Measurements from ENCODE around the gene SAP30.

SAP30 gene

DNA sequence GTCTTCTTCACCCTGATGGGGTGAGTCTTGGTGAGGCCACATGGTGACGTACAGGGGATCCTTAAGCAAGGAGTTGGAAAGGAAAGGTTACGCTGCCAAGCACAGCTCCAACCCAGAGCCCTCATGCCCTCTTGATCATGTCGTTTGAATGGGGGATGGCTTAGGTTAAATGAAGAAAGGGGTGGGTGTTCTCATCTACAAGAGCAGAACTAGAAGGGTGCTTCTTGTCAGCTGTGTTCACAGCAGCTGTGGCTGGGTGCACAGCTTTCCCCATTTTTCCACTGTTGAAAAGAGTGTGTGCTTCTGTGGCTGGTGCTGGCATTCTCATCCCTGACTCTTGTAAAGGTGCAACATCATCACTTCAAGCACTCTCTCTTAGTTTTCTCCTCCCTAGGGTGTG is 43.7 kb downstream of the SAP30 start:
- DNase-seq (ENCODE audit: extremely low read depth in 1 of 2, low read depth in 1 of 2) = no peak

GRCh38 chr4:173415092-173415491 is 44.3 kb downstream of the SAP30 start:
- DNase-seq (ENCODE audit: extremely low read depth in 1 of 2, low read depth in 1 of 2) = no peak

- DNase-seq (ENCODE audit: extremely low read depth in 1 of 2, low read depth in 1 of 2) = no peak
Measured at GRCh38 chr4:173415885-173416653, 45.3 kb downstream of the SAP30 start.

DNA sequence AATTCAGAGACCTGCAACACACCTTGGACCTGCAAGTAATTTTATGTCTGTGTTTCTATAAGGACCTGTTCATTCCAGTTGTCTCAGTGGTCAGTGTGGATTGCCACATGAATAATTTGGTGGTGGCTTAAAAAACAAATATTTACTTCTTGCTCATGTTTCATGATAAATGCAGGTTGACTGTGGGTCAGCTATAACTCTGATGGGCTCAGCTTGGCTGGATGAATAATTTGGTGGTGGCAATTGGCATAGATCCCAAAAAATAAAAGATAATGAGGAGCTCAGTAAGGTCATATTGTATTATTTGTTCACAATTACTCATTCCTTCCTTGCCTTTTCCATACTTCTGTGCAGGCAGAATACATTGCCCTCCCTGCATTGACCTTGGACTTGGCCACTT is 47.1 kb downstream of the SAP30 start:
- DNase-seq (ENCODE audit: extremely low read depth in 1 of 2, low read depth in 1 of 2) = no peak

- DNase-seq (ENCODE audit: extremely low read depth in 1 of 2, low read depth in 1 of 2) = no peak
Measured at GRCh38 chr4:173418639-173419038, 47.9 kb downstream of the SAP30 start.

DNA sequence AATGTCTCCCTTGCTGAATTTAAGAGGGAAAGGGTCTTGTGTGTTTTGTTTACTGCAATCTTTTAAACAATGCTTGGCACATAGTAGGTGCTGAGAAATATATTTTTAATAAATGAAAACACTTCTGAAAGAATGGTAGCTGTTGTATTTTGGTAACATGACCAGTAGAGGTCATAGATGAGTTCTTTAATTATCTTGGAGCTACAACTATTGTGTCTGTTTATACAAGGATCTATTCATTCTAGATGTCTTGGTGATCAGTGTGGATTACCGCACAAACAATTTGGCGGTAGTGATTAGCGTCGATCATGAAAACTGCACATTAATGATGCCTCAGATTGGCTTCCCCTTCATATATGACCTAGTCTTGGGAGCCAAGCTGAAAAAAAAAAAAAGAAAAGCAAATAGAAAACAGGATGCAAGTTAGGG is 49.6 kb downstream of the SAP30 start:
- DNase-seq (ENCODE audit: extremely low read depth in 1 of 2, low read depth in 1 of 2) = no peak

- no peak for DNase-seq (ENCODE audit: extremely low read depth in 1 of 2, low read depth in 1 of 2)
Measured at GRCh38 chr4:173420801-173421200, 50.0 kb downstream of the SAP30 start.

- DNase-seq (ENCODE audit: extremely low read depth in 1 of 2, low read depth in 1 of 2) = no peak
Measured at GRCh38 chr4:173424899-173425805, 54.4 kb downstream of the SAP30 start.

DNA sequence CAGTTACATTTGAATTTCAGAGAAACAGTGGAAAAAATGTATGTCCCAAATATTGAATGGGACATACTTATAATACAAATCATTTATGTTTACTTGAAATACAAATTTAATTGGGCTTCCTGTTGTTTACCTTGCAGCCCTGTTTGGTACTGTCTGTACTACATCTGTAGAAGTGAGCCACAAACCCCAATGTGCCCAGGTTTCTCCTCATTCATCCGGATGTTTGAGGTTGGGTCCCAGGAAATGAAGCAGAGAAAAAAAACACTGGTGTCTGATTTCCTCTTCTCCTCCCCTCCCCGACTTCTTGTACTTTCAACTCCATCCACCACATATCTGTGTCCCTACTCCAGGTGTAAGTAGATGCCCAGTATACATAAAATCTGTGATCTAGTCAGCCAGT is 55.3 kb downstream of the SAP30 start:
- no peak for DNase-seq (ENCODE audit: extremely low read depth in 1 of 2, low read depth in 1 of 2)

All from activated CD8-positive, alpha-beta memory T cell treated with anti-CD3 and anti-CD28 coated beads for 1 hour (primary cell).